Trophoblast cell (in vitro differentiated cells and primary cell): ENCODE results near the gene SMOC2.

Source experiments
- DNase-seq, 2 donors: peaks; one replicate each; pipeline ENCODE4 v3.0.0-alpha.2; 2016
- H2AFZ ChIP-seq: 2 replicates; pipeline ENCODE4 v1.6.1; 2013; ENCODE audit warnings: low read length, moderate library complexity, mild to moderate bottlenecking; ENCODE audit not compliant: insufficient read depth, poor library complexity
- H2AK5ac ChIP-seq: 2 replicates; pipeline ENCODE4 v1.6.1; 2013; ENCODE audit warnings: mild to moderate bottlenecking, low read length
- H2BK120ac ChIP-seq: 2 replicates; pipeline ENCODE4 v1.6.1; 2013; ENCODE audit warnings: low read length, mild to moderate bottlenecking, moderate library complexity; ENCODE audit not compliant: insufficient read depth, poor library complexity
- H2BK12ac ChIP-seq: 2 replicates; pipeline ENCODE4 v1.6.1; 2013; ENCODE audit warnings: mild to moderate bottlenecking, low read length, moderate library complexity
- H2BK5ac ChIP-seq: 2 replicates; pipeline ENCODE4 v1.6.1; 2013; ENCODE audit warnings: low read length, low read depth, moderate library complexity, mild to moderate bottlenecking; ENCODE audit not compliant: poor library complexity
- H3K14ac ChIP-seq: 2 replicates; pipeline ENCODE4 v1.6.1; 2013; ENCODE audit warnings: mild to moderate bottlenecking, low read length
- H3K18ac ChIP-seq: 2 replicates; pipeline ENCODE4 v1.6.1; 2013; ENCODE audit warnings: mild to moderate bottlenecking, low read length
- H3K23ac ChIP-seq: 2 replicates; pipeline ENCODE4 v1.6.1; 2013; ENCODE audit warnings: low read length
- H3K27ac ChIP-seq: 2 replicates; pipeline ENCODE4 v1.5.1; 2013; ENCODE audit warnings: low read depth, mild to moderate bottlenecking, inconsistent platforms, low read length, moderate library complexity
- H3K27me3 ChIP-seq: 2 replicates; pipeline ENCODE4 v1.6.1; 2013; ENCODE audit warnings: inconsistent platforms, mild to moderate bottlenecking, low read length, moderate library complexity; ENCODE audit not compliant: insufficient read depth
- H3K36me3 ChIP-seq, 2 experiments: 1 replicate in 1 of 2; 2 replicates in 1 of 2; pipeline ENCODE4 v1.6.1; 2013; ENCODE audit warnings: low read length in 2 of 2, mild to moderate bottlenecking in 2 of 2, moderate library complexity in 1 of 2; ENCODE audit not compliant: insufficient read depth in 2 of 2, control insufficient read depth in 1 of 2
- H3K4ac ChIP-seq: 2 replicates; pipeline ENCODE4 v1.6.1; 2013; ENCODE audit warnings: low read depth, mild to moderate bottlenecking, low read length, moderate library complexity
- H3K4me1 ChIP-seq, 2 experiments: 1 replicate in 1 of 2; 2 replicates in 1 of 2; pipeline ENCODE4 v1.6.1; 2013; ENCODE audit warnings: low read length in 2 of 2, mild to moderate bottlenecking in 2 of 2, moderate library complexity in 1 of 2; ENCODE audit not compliant: insufficient read depth in 2 of 2, control insufficient read depth in 1 of 2
- H3K4me2 ChIP-seq: 2 replicates; pipeline ENCODE4 v1.6.1; 2013; ENCODE audit warnings: inconsistent platforms, mild to moderate bottlenecking, low read length, moderate library complexity
- H3K4me3 ChIP-seq: 2 replicates; pipeline ENCODE4 v1.5.1; 2013; ENCODE audit warnings: mild to moderate bottlenecking, low read depth, low read length, inconsistent platforms
- H3K79me1 ChIP-seq: one replicate; pipeline ENCODE4 v1.6.1; 2013; ENCODE audit warnings: low read length
- H3K79me2 ChIP-seq: 2 replicates; pipeline ENCODE4 v1.6.1; 2013; ENCODE audit warnings: low read length, mild to moderate bottlenecking; ENCODE audit not compliant: control insufficient read depth, insufficient read depth, poor library complexity
- H3K9ac ChIP-seq: 2 replicates; pipeline ENCODE4 v1.6.1; 2013; ENCODE audit warnings: mild to moderate bottlenecking, low read length
- H3K9me3 ChIP-seq: 2 replicates; pipeline ENCODE4 v1.6.1; 2013; ENCODE audit warnings: low read depth, mild to moderate bottlenecking, control low read depth, inconsistent platforms, low read length; ENCODE audit not compliant: insufficient read depth
- H4K12ac ChIP-seq: 2 replicates; pipeline ENCODE4 v1.6.1; 2013; ENCODE audit warnings: low read depth, mild to moderate bottlenecking, low read length, moderate library complexity
- H4K8ac ChIP-seq: 2 replicates; pipeline ENCODE4 v1.6.1; 2013; ENCODE audit warnings: low read depth, mild to moderate bottlenecking, low read length, moderate library complexity
- H4K91ac ChIP-seq: one replicate; pipeline ENCODE4 v1.6.1; 2013; ENCODE audit warnings: low read depth, mild to moderate bottlenecking, low read length, moderate library complexity
- WGBS: extraction: QIAGEN DNeasy Blood & Tissue Kit; methylation state at CpG from one replicate; pipeline ENCODE4 v1.1.7; 2013; ENCODE audit warnings: missing lambda C conversion rate; ENCODE audit not compliant: insufficient read length, insufficient coverage; ENCODE audit errors: extremely low coverage; 5-methylcytosine and 5-hydroxymethylcytosine counted together

The SMOC2 gene

GRCh38 chr6:168427184-168427583 lies 13.8 kb upstream of the SMOC2 start:
- no peak overlapping the region for H2AK5ac ChIP-seq
- no peak overlapping the region for H3K23ac ChIP-seq
- no peak overlapping the region for H3K9ac ChIP-seq
- H3K14ac ChIP-seq = no peak overlapping the region
- H3K4me1 ChIP-seq = peaks cover 0 to 2% of the 10 kb centered on the region in 2 experiments
- H3K4me2 ChIP-seq = no peak overlapping the region
- H2BK5ac ChIP-seq = no peak overlapping the region
- no peak overlapping the region for H3K27ac ChIP-seq
- no peaks in the 10 kb centered on the region for H3K36me3 ChIP-seq
- no peak overlapping the region for H4K91ac ChIP-seq
- H2BK120ac ChIP-seq = no peak overlapping the region
- no CpG with 5 or more reads among the region's 8 CpGs for WGBS
- H2AFZ ChIP-seq = no peak overlapping the region
- H2BK12ac ChIP-seq = no peak overlapping the region
- no peaks in the 10 kb centered on the region for H3K79me2 ChIP-seq
- no peaks in the 10 kb centered on the region for H3K79me1 ChIP-seq
- H4K12ac ChIP-seq = no peak overlapping the region
- no peaks in the 10 kb centered on the region for H3K27me3 ChIP-seq
- H4K8ac ChIP-seq = no peak overlapping the region
- H3K4me3 ChIP-seq = no peak overlapping the region
- DNase-seq = no peak
- no peak overlapping the region for H3K18ac ChIP-seq
- H3K9me3 ChIP-seq = no peaks in the 10 kb centered on the region
- no peak overlapping the region for H3K4ac ChIP-seq

GRCh38 chr6:168428052-168428826 lies 12.7 kb upstream of the SMOC2 start:
- Histone ChIP-seq H3K36me3 (no peaks in the 10 kb centered on the region), H3K27ac (no peak overlapping the region), H3K79me1 (no peaks in the 10 kb centered on the region), H3K4ac (no peak overlapping the region), H3K27me3 (no peaks in the 10 kb centered on the region), H3K14ac (no peak overlapping the region), H3K18ac (no peak overlapping the region), H3K4me2 (no peak overlapping the region), H2AK5ac (no peak overlapping the region), H3K9ac (no peak overlapping the region), H4K91ac (no peak overlapping the region), H2BK12ac (no peak overlapping the region), H2BK5ac (no peak overlapping the region), H2BK120ac (no peak overlapping the region), H2AFZ (no peak overlapping the region), H3K4me1 (peaks cover 0 to 2% of the 10 kb centered on the region in 2 experiments), H3K79me2 (no peaks in the 10 kb centered on the region), H4K8ac (no peak overlapping the region), H3K4me3 (no peak overlapping the region), H4K12ac (no peak overlapping the region), H3K9me3 (no peaks in the 10 kb centered on the region), H3K23ac (no peak overlapping the region)
- no peak for DNase-seq
- no CpG with 5 or more reads among the region's 14 CpGs for WGBS

- H3K36me3 ChIP-seq = no peaks in the 10 kb centered on the region
- H3K27me3 ChIP-seq = no peaks in the 10 kb centered on the region
- WGBS = no CpG with 5 or more reads among the region's 1 CpG
- no peak overlapping the region for H2BK120ac ChIP-seq
- no peak overlapping the region for H3K27ac ChIP-seq
- H4K91ac ChIP-seq = no peak overlapping the region
- no peaks in the 10 kb centered on the region for H3K9me3 ChIP-seq
- no peak overlapping the region for H3K4me3 ChIP-seq
- DNase-seq = no peak
- no peak overlapping the region for H3K9ac ChIP-seq
- H3K4ac ChIP-seq = no peak overlapping the region
- no peaks in the 10 kb centered on the region for H3K79me2 ChIP-seq
- H3K79me1 ChIP-seq = no peaks in the 10 kb centered on the region
- H3K18ac ChIP-seq = no peak overlapping the region
- no peak overlapping the region for H3K23ac ChIP-seq
- no peak overlapping the region for H2AK5ac ChIP-seq
- no peak overlapping the region for H4K8ac ChIP-seq
- no peak overlapping the region for H2BK5ac ChIP-seq
- no peak overlapping the region for H4K12ac ChIP-seq
- no peak overlapping the region for H3K14ac ChIP-seq
- H3K4me2 ChIP-seq = no peak overlapping the region
- H2AFZ ChIP-seq = no peak overlapping the region
- peaks cover 0 to 2% of the 10 kb centered on the region in 2 experiments for H3K4me1 ChIP-seq
- no peak overlapping the region for H2BK12ac ChIP-seq
These were observed 12.1 kb upstream of the SMOC2 start for GRCh38 chr6:168428863-168429262.

- Histone ChIP-seq H2AFZ (no peak overlapping the region), H2AK5ac (no peak overlapping the region), H3K4ac (no peak overlapping the region), H3K4me2 (no peak overlapping the region), H3K79me2 (no peaks in the 10 kb centered on the region), H2BK12ac (no peak overlapping the region), H3K27me3 (no peaks in the 10 kb centered on the region), H4K12ac (no peak overlapping the region), H3K4me1 (peaks cover 0 to 2% of the 10 kb centered on the region in 2 experiments), H3K23ac (no peak overlapping the region), H3K14ac (no peak overlapping the region), H3K18ac (no peak overlapping the region), H3K9ac (no peak overlapping the region), H2BK5ac (no peak overlapping the region), H3K4me3 (no peak overlapping the region), H4K91ac (no peak overlapping the region), H2BK120ac (no peak overlapping the region), H3K9me3 (peaks cover 1% of the 10 kb centered on the region), H3K36me3 (no peaks in the 10 kb centered on the region), H3K79me1 (no peaks in the 10 kb centered on the region), H4K8ac (no peak overlapping the region), H3K27ac (no peak overlapping the region)
- DNase-seq = no peak
- WGBS = no CpG with 5 or more reads among the region's 9 CpGs
These were observed 8.8 kb upstream of the SMOC2 start for GRCh38 chr6:168432196-168432595.
